GM12874 (cell line): ENCODE measurements around the gene ZBED3.

ENCODE experiments used
- CTCF ChIP-seq: IDR thresholded peaks from 2 replicates; pipeline ENCODE4 v1.5.1; 2011; ENCODE audit warnings: low read depth, mild to moderate bottlenecking, control low read depth, low read length, moderate library complexity; ENCODE audit not compliant: insufficient read depth

ZBED3 gene

DNA sequence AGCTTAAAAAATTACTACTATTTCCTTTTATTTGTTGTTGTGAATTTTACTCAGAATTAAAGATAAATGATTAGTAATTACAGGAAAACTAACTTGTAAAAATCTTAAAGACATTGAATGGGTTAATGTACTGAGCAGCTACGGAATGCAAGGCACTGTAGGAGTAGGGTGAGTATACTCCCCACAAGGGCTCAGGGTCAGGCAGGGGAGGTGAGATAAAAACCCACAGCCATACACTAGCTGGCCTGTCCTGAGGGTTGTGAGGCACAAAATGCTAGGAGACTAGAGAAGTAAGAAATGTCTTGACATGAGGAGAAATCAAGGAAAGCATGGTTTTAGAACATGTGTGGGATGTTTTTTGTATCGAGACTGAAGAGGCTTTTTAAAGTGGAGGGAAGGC, 13.4 kb downstream of the ZBED3 start:
- TF ChIP-seq CTCF, result no peak

DNA sequence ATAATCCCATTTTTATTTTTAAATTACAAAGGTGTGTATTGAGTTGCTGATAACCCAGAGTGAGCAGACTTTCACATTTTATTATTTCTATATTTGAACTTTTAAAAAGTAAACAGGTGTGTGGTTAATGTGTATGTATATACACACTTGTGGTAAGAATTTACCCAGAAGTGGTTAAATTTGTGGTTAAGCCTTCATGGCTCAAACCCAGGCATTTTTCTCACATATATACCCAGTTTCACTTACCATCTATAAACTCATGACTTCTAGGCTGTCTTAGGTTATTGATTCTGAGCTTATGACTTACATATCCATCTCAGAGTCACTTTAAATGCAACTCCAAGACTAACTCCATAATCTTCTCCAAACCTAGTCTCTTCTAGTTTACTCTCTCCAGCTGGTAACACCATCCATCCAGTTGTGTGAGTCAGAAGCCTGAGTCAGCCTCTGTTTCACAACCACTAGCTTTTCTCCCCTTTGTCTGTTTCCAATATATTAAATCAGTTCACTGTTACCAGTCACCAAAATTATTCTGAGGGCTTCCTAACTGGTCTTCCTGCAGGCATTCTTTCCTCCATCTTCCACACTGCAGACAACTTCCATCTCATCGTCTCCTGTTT, 20.2 kb downstream of the ZBED3 start:
- TF ChIP-seq CTCF, result no peak

GRCh38 chr5:77066184-77066583, 20.9 kb downstream of the ZBED3 start:
- no peak for TF ChIP-seq CTCF

- no peak for TF ChIP-seq CTCF
These were observed 21.8 kb downstream of the ZBED3 start for GRCh38 chr5:77065256-77065655.

GRCh38 chr5:77064040-77064439, 23.0 kb downstream of the ZBED3 start:
- TF ChIP-seq CTCF, result no peak

DNA sequence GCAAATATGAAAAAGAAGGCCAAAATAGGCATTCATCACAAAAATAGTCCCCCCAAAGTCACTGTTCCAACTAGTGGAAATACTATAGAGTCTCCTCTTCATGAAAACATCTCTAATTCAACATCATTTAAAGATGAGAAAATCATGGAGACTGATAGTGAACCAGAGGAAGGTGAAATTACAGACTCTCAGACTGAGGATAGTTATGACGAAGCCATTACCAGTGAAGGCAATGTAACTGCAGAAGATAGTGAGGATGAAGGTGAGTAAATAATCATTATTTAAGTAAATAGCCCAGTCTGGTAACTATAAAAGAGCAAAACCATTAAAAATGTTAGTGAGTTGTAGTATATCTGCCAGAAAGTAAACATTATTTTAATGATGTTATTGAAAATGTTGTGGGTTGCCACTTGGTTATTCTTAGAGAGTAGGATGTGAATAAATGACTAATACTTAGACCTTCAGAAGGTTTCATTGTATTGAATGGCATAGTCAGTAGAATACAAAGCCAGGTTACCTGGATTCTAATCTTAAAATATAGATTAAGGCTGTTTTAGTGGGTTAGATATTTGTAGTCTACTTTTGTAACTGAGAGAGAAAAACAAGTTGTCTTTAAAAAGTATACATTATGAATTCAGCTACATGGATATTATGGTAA, 40.5 kb downstream of the ZBED3 start:
- no peak for TF ChIP-seq CTCF

DNA sequence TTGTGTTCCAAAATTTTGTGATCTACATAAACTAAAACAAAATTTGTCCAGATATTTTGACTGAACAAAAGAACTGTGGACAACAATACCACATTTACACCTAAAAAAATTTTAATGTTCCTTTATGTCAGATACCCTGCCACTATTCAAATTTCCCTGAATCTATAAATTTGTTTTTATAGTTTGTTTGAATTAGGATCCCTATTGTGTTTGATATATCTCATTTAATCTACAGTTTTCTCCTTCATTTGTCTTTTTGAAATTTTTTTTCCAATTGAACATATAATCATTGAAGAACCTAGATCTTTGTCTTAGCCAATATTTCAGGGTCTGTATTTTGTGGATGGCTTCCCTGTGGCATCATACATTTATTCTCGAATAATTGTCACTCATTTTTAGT, 51.1 kb downstream of the ZBED3 start:
- TF ChIP-seq CTCF, result no peak
